Neuronal stem cell (in vitro differentiated cells): ENCODE measurements around the gene RAPGEF3.

ENCODE experiments used
- DNase-seq: peaks from one replicate; pipeline ENCODE4 v3.0.0-alpha.2; 2013; ENCODE audit warnings: low spot score
- H2AFZ ChIP-seq: one replicate; pipeline ENCODE4 v1.6.1; 2013; ENCODE audit warnings: mild to moderate bottlenecking, low read length, inconsistent platforms
- H2AK5ac ChIP-seq: 2 replicates; pipeline ENCODE4 v1.6.1; 2013; ENCODE audit warnings: low read depth, mild to moderate bottlenecking, inconsistent platforms, low read length, moderate library complexity, mixed read lengths
- H2BK120ac ChIP-seq: 2 replicates; pipeline ENCODE4 v1.6.1; 2013; ENCODE audit warnings: low read depth, mild to moderate bottlenecking, inconsistent platforms, low read length, moderate library complexity, mixed read lengths
- H2BK12ac ChIP-seq: one replicate; pipeline ENCODE4 v1.6.1; 2013; ENCODE audit warnings: low read length, inconsistent platforms
- H2BK15ac ChIP-seq: 2 replicates; pipeline ENCODE4 v1.6.1; 2013; ENCODE audit warnings: mild to moderate bottlenecking, low read length, inconsistent platforms, mixed read lengths
- H2BK5ac ChIP-seq: one replicate; pipeline ENCODE4 v1.6.1; 2013; ENCODE audit warnings: inconsistent platforms, mild to moderate bottlenecking, low read length, moderate library complexity
- H3K14ac ChIP-seq: one replicate; pipeline ENCODE4 v1.6.1; 2013; ENCODE audit warnings: low read length, inconsistent platforms
- H3K18ac ChIP-seq: 2 replicates; pipeline ENCODE4 v1.6.1; 2013; ENCODE audit warnings: low read length, inconsistent platforms
- H3K23ac ChIP-seq: 2 replicates; pipeline ENCODE4 v1.6.1; 2013; ENCODE audit warnings: low read depth, mild to moderate bottlenecking, mixed read lengths, low read length, inconsistent platforms; ENCODE audit not compliant: poor library complexity
- H3K27ac ChIP-seq: replicated peaks from 3 replicates; pipeline ENCODE4 v1.5.1; 2013; ENCODE audit warnings: low read length, inconsistent platforms
- H3K27me3 ChIP-seq, 3 experiments: 2 replicates each; pipeline ENCODE4 v1.6.1; 2013; ENCODE audit warnings: low read length in 3 of 3, mild to moderate bottlenecking in 2 of 3, inconsistent platforms in 1 of 3, low read depth in 1 of 3, mixed read lengths in 1 of 3, moderate library complexity in 1 of 3; ENCODE audit not compliant: control insufficient read depth in 3 of 3, insufficient read depth in 3 of 3
- H3K36me3 ChIP-seq, 2 donors: replicated peaks in 1 of 2; 2 replicates each; pipeline ENCODE4 v1.6.1; 2013; ENCODE audit warnings: low read length in 2 of 2; ENCODE audit not compliant: control insufficient read depth in 2 of 2, insufficient read depth in 2 of 2
- H3K4ac ChIP-seq: 2 replicates; pipeline ENCODE4 v1.6.1; 2013; ENCODE audit warnings: inconsistent platforms, mild to moderate bottlenecking, low read length, moderate library complexity
- H3K4me1 ChIP-seq, 2 donors: 1 replicate in 1 of 2; 2 replicates in 1 of 2; pipeline ENCODE4 v1.6.1; 2013; ENCODE audit warnings: low read length in 2 of 2, low read depth in 1 of 2; ENCODE audit not compliant: control insufficient read depth in 2 of 2, insufficient read depth in 1 of 2
- H3K4me2 ChIP-seq: one replicate; pipeline ENCODE4 v1.6.1; 2013; ENCODE audit warnings: mild to moderate bottlenecking, low read length, inconsistent platforms; ENCODE audit not compliant: insufficient read depth, poor library complexity, severe bottlenecking
- H3K4me3 ChIP-seq, 2 donors: 2 replicates each; pipeline ENCODE4 v1.5.1; 2013; ENCODE audit warnings: low read length in 2 of 2, mild to moderate bottlenecking in 2 of 2, inconsistent platforms in 1 of 2, moderate library complexity in 1 of 2
- H3K79me1 ChIP-seq: one replicate; pipeline ENCODE4 v1.6.1; 2013; ENCODE audit warnings: low read depth, mild to moderate bottlenecking, inconsistent platforms, low read length, moderate library complexity
- H3K9ac ChIP-seq: one replicate; pipeline ENCODE4 v1.6.1; 2013; ENCODE audit warnings: mild to moderate bottlenecking, low read depth, low read length, inconsistent platforms; ENCODE audit not compliant: poor library complexity
- H3K9me3 ChIP-seq, 2 donors: replicated peaks in 1 of 2; 2 replicates each; pipeline versions ENCODE3 to v1.6.1; 2013; ENCODE audit warnings: low read length in 2 of 2, mild to moderate bottlenecking in 2 of 2, inconsistent platforms in 1 of 2, low read depth in 1 of 2, mixed read lengths in 1 of 2, moderate library complexity in 1 of 2; ENCODE audit not compliant: control insufficient read depth in 2 of 2, insufficient read depth in 1 of 2
- H4K8ac ChIP-seq: one replicate; pipeline ENCODE4 v1.6.1; 2013; ENCODE audit warnings: low read depth, mild to moderate bottlenecking, inconsistent platforms, low read length, moderate library complexity
- H4K91ac ChIP-seq: one replicate; pipeline ENCODE4 v1.6.1; 2013; ENCODE audit warnings: low read length, low read depth, mild to moderate bottlenecking, inconsistent platforms; ENCODE audit not compliant: poor library complexity
- WGBS, 2 donors: extraction: QIAGEN DNeasy Blood & Tissue Kit; methylation state at CpG; one replicate each; pipeline ENCODE4 v1.1.7; 2013; ENCODE audit warnings: missing lambda C conversion rate in 2 of 2, mixed read lengths in 1 of 2; ENCODE audit not compliant: insufficient read length in 2 of 2, insufficient replicate concordance in 1 of 2; ENCODE audit errors: extremely low coverage in 2 of 2; 5-methylcytosine and 5-hydroxymethylcytosine counted together

RAPGEF3 gene

GRCh38 chr12:47777741-47778558 is 19.3 kb upstream of the RAPGEF3 start:
- H3K18ac ChIP-seq = no peak overlapping the region
- H2BK120ac ChIP-seq = no peak overlapping the region
- H3K9me3 ChIP-seq = no peaks in the 10 kb centered on the region
- H2BK12ac ChIP-seq = no peak overlapping the region
- peaks cover 2 to 12% of the 10 kb centered on the region in 2 donors for H3K4me1 ChIP-seq
- H4K91ac ChIP-seq = no peak overlapping the region
- no peak overlapping the region for H3K27ac ChIP-seq
- no peak for DNase-seq
- H3K36me3 ChIP-seq = peaks cover 8 to 23% of the 10 kb centered on the region in 2 donors
- H3K79me1 ChIP-seq = no peaks in the 10 kb centered on the region
- H2BK15ac ChIP-seq = no peak overlapping the region
- H3K14ac ChIP-seq = no peak overlapping the region
- H3K4me2 ChIP-seq = no peak overlapping the region
- no CpG with 5 or more reads among the region's 9 CpGs for WGBS, 2 donors
- H2AFZ ChIP-seq = no peak overlapping the region
- H4K8ac ChIP-seq = no peak overlapping the region
- no peak overlapping the region for H3K4ac ChIP-seq
- H3K23ac ChIP-seq = peak overlapping the region; percentile 52
- H2BK5ac ChIP-seq = no peak overlapping the region
- no peak overlapping the region for H2AK5ac ChIP-seq
- H3K9ac ChIP-seq = peak overlapping the region; percentile 45
- H3K4me3 ChIP-seq = no peak overlapping the region
- H3K27me3 ChIP-seq = peaks cover 0 to 5% (median 0%) of the 10 kb centered on the region in 3 experiments

GRCh38 chr12:47777151-47777550 is 18.5 kb upstream of the RAPGEF3 start:
- WGBS, 2 donors = no CpG with 5 or more reads among the region's 1 CpG

GRCh38 chr12:47776471-47777143 is 17.9 kb upstream of the RAPGEF3 start:
- Histone ChIP-seq H2BK120ac (no peak overlapping the region), H3K27me3 (peaks cover 0 to 5% (median 0%) of the 10 kb centered on the region in 3 experiments), H3K9ac (no peak overlapping the region), H4K8ac (no peak overlapping the region), H3K27ac (no peak overlapping the region), H2AFZ (no peak overlapping the region), H3K4me2 (no peak overlapping the region), H4K91ac (no peak overlapping the region), H3K4ac (no peak overlapping the region), H3K4me3 (no peak overlapping the region), H2BK5ac (no peak overlapping the region), H2BK12ac (no peak overlapping the region), H2AK5ac (peak overlapping the region; percentile 26), H3K18ac (no peak overlapping the region), H3K4me1 (peaks cover 2 to 12% of the 10 kb centered on the region in 2 donors), H3K14ac (no peak overlapping the region), H3K23ac (no peak overlapping the region), H2BK15ac (no peak overlapping the region), H3K79me1 (no peaks in the 10 kb centered on the region), H3K9me3 (no peaks in the 10 kb centered on the region), H3K36me3 (peaks cover 4 to 10% of the 10 kb centered on the region in 2 donors)
- no peak for DNase-seq
- no CpG with 5 or more reads among the region's 5 CpGs for WGBS, 2 donors

More at GRCh38 chr12:47777151-47777550, 18.5 kb upstream of the RAPGEF3 start:
- H3K4me3 ChIP-seq = no peak overlapping the region
- H3K79me1 ChIP-seq = no peaks in the 10 kb centered on the region
- no peak overlapping the region for H2BK5ac ChIP-seq
- no peak overlapping the region for H2BK15ac ChIP-seq
- H2AK5ac ChIP-seq = no peak overlapping the region
- H3K4me1 ChIP-seq = peaks cover 2 to 12% of the 10 kb centered on the region in 2 donors
- H4K91ac ChIP-seq = no peak overlapping the region
- no peaks in the 10 kb centered on the region for H3K9me3 ChIP-seq
- H3K9ac ChIP-seq = no peak overlapping the region
- peak overlapping the region; percentile 18 for H3K23ac ChIP-seq
- DNase-seq = no peak
- peaks cover 0 to 5% (median 0%) of the 10 kb centered on the region in 3 experiments for H3K27me3 ChIP-seq
- H2BK120ac ChIP-seq = no peak overlapping the region
- H3K27ac ChIP-seq = no peak overlapping the region
- no peak overlapping the region for H3K4ac ChIP-seq
- no peak overlapping the region for H3K4me2 ChIP-seq
- no peak overlapping the region for H4K8ac ChIP-seq
- H3K36me3 ChIP-seq = peaks cover 6 to 15% of the 10 kb centered on the region in 2 donors
- H2AFZ ChIP-seq = no peak overlapping the region
- H3K14ac ChIP-seq = peak overlapping the region; percentile 40
- peak overlapping the region; percentile 16 for H3K18ac ChIP-seq
- no peak overlapping the region for H2BK12ac ChIP-seq
